HepG2 (cell line): ENCODE data around the gene ZNF683. TPM values are rescaled to one million over a fixed set of nuclear protein-coding genes. Genes with fewer than 3 reads are reported as not detected.

Experiments used
- FOSL1 ChIP-seq: sonication (generic); formaldehyde crosslinking; IDR thresholded peaks from 2 replicates; pipeline ENCODE4 v1.9.0; 2021; ENCODE audit warnings: missing genetic modification reagents, borderline replicate concordance
- GABPA ChIP-seq, 2 experiments: IDR thresholded peaks; 2 replicates each; pipeline ENCODE4 v1.6.1; 2011 to 2016; ENCODE audit warnings: low read depth in 2 of 2, low read length in 1 of 2, missing biosample characterization in 1 of 2, missing genetic modification characterization in 1 of 2
- GABPB1 ChIP-seq: IDR thresholded peaks from 2 replicates; pipeline ENCODE4 v1.6.1; 2016; ENCODE audit warnings: mild to moderate bottlenecking, missing genetic modification reagents, moderate library complexity, missing compliant biosample characterization
- HHEX ChIP-seq: IDR thresholded peaks from 2 replicates; pipeline ENCODE4 v1.6.1; 2016; ENCODE audit warnings: control low read depth
- HIC2 ChIP-seq: sonication (generic); formaldehyde crosslinking; IDR thresholded peaks from 2 replicates; pipeline ENCODE4 v1.9.0; 2022; ENCODE audit warnings: low read depth, missing genetic modification reagents
- MIXL1 ChIP-seq: IDR thresholded peaks from 2 replicates; pipeline ENCODE4 v1.6.1; 2016
- NR2F6 ChIP-seq, 2 experiments: IDR thresholded peaks; 2 replicates each; pipeline ENCODE4 v1.6.1; 2016; ENCODE audit warnings: antibody characterized with exemption in 1 of 2, mild to moderate bottlenecking in 1 of 2
- PLRG1 ChIP-seq: fragments of 450-650 bp; conservative IDR thresholded peaks from 2 replicates; pipeline ENCODE4 v1.6.1; 2016
- TFDP1 ChIP-seq: IDR thresholded peaks from 2 replicates; pipeline ENCODE4 v1.6.1; 2016; ENCODE audit warnings: missing compliant biosample characterization, missing genetic modification reagents, borderline replicate concordance
- ZNF124 ChIP-seq: sonication (generic); formaldehyde crosslinking; IDR thresholded peaks from 2 replicates; pipeline ENCODE4 v1.4.0; 2020; ENCODE audit warnings: missing genetic modification reagents
- ZNF180 ChIP-seq: sonication (generic); formaldehyde crosslinking; IDR thresholded peaks from 2 replicates; pipeline ENCODE4 v1.4.0; 2020; ENCODE audit warnings: low read depth, missing genetic modification reagents, borderline replicate concordance
- ZNF225 ChIP-seq: sonication (generic); formaldehyde crosslinking; IDR thresholded peaks from 2 replicates; pipeline ENCODE4 v1.4.0; 2020; ENCODE audit warnings: mild to moderate bottlenecking, missing genetic modification reagents
- ZNF329 ChIP-seq: sonication (generic); formaldehyde crosslinking; IDR thresholded peaks from 2 replicates; pipeline ENCODE4 v1.9.0; 2021; ENCODE audit warnings: low read depth, mild to moderate bottlenecking, missing genetic modification reagents
- ZNF331 ChIP-seq: sonication (generic); formaldehyde crosslinking; IDR thresholded peaks from 2 replicates; pipeline ENCODE4 v1.4.0; 2020; ENCODE audit warnings: missing genetic modification reagents
- ZNF616 ChIP-seq: sonication (generic); formaldehyde crosslinking; IDR thresholded peaks from 2 replicates; pipeline ENCODE4 v1.5.0; 2020; ENCODE audit warnings: low read depth, mild to moderate bottlenecking, missing genetic modification reagents
- ZNF652 ChIP-seq: IDR thresholded peaks from 2 replicates; pipeline ENCODE4 v1.6.1; 2016; ENCODE audit warnings: low read depth, borderline replicate concordance
- polyA plus RNA-seq, 8 experiments: library from polyadenylated mRNA; depleted of rRNA in 3 of 8; stranded (reverse) in 7 of 8; unstranded in 1 of 8; fragments of >200 nt; fragmentation: Illumina TruSeq in 4 of 8; extraction: Trizol in 4 of 8; gene quantifications; 2 replicates each; pipeline versions ENCODE4 v1.2.1 to v1.2.3, GENCODE V29; 2011 to 2016; ENCODE audit warnings: low read depth in 4 of 8, missing spikeins in 1 of 8, mixed read lengths in 1 of 8; ENCODE audit not compliant: insufficient read depth in 1 of 8
- total RNA-seq, 5 experiments: library from RNA; depleted of rRNA; stranded (reverse); fragments of >200 nt; fragmentation: Illumina TruSeq; extraction: Trizol; gene quantifications; 2 replicates each; pipeline ENCODE4 v1.2.3, GENCODE V29; 2016; ENCODE audit warnings: low read depth in 1 of 5
- TF ChIP-seq, protein P1 (sequence below): sonication (generic); formaldehyde crosslinking; IDR thresholded peaks from 2 replicates; pipeline ENCODE4 v1.5.0; 2020; ENCODE audit warnings: mild to moderate bottlenecking, missing genetic modification reagents
- TF ChIP-seq, protein P2 (sequence below): sonication (generic); formaldehyde crosslinking; IDR thresholded peaks from 2 replicates; pipeline ENCODE4 v1.4.0; 2020; ENCODE audit warnings: missing genetic modification reagents
- TF ChIP-seq, protein P3 (sequence below): IDR thresholded peaks from 2 replicates; pipeline ENCODE4 v1.6.1; 2012; ENCODE audit warnings: low read depth, low read length, improper control_type of control experiment

ZNF683 gene
- total and polyA plus RNA-seq, 2 of the 13 experiments (the other 11 are each of a cell fraction or from before 2014, with no cell fraction given): not detected

- TF ChIP-seq ZNF124 (CRISPR knock-in tag) (0 out of 2 replicates have a peak, but pooled peaks have one; percentile 23), ZNF329 (peak; percentile 63; the same call in 1 of the 2 replicates), ZNF331 (CRISPR knock-in tag) (peak; percentile 84), HHEX (CRISPR knock-in tag) (peak; percentile 82), FOSL1 (CRISPR knock-in tag) (peak; percentile 99), HIC2 (CRISPR knock-in tag) (peak; percentile 45; the same call in 1 of the 2 replicates), MIXL1 (CRISPR knock-in tag) (peak; percentile 92), ZNF616 (CRISPR knock-in tag) (no peak), ZNF652 (peak; percentile 49; the same call in 1 of the 2 replicates), GABPA (IDR thresholded peaks at IDR 0.05; ENCODE audit: low read depth, low read length) (no peak), GABPA (CRISPR knock-in tag; IDR thresholded peaks at IDR 0.05; ENCODE audit: low read depth) (peak; percentile 54; the same call in 1 of the 2 replicates), ZNF180 (CRISPR knock-in tag) (no peak), GABPB1 (peak; percentile 65), ZNF225 (CRISPR knock-in tag) (no peak), TFDP1 (CRISPR knock-in tag) (peak; percentile 82; the same call in 1 of the 2 replicates), NR2F6 (IDR thresholded peaks at IDR 0.05) (peak; percentile 90), NR2F6 (CRISPR knock-in tag; IDR thresholded peaks at IDR 0.05) (peak; percentile 96), PLRG1 (no peak)
- TF ChIP-seq, protein P1, sequence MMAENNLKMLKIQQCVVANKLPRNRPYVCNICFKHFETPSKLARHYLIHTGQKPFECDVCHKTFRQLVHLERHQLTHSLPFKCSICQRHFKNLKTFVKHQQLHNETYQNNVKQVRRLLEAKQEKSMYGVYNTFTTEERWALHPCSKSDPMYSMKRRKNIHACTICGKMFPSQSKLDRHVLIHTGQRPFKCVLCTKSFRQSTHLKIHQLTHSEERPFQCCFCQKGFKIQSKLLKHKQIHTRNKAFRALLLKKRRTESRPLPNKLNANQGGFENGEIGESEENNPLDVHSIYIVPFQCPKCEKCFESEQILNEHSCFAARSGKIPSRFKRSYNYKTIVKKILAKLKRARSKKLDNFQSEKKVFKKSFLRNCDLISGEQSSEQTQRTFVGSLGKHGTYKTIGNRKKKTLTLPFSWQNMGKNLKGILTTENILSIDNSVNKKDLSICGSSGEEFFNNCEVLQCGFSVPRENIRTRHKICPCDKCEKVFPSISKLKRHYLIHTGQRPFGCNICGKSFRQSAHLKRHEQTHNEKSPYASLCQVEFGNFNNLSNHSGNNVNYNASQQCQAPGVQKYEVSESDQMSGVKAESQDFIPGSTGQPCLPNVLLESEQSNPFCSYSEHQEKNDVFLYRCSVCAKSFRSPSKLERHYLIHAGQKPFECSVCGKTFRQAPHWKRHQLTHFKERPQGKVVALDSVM: peak; percentile 100
- TF ChIP-seq, protein P2, sequence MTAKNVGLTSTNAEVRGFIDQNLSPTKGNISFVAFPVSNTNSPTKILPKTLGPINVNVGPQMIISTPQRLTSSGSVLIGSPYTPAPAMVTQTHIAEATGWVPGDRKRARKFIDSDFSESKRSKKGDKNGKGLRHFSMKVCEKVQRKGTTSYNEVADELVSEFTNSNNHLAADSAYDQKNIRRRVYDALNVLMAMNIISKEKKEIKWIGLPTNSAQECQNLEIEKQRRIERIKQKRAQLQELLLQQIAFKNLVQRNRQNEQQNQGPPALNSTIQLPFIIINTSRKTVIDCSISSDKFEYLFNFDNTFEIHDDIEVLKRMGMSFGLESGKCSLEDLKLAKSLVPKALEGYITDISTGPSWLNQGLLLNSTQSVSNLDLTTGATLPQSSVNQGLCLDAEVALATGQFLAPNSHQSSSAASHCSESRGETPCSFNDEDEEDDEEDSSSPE (CRISPR knock-in tag): peak; percentile 79
- TF ChIP-seq, protein P3, sequence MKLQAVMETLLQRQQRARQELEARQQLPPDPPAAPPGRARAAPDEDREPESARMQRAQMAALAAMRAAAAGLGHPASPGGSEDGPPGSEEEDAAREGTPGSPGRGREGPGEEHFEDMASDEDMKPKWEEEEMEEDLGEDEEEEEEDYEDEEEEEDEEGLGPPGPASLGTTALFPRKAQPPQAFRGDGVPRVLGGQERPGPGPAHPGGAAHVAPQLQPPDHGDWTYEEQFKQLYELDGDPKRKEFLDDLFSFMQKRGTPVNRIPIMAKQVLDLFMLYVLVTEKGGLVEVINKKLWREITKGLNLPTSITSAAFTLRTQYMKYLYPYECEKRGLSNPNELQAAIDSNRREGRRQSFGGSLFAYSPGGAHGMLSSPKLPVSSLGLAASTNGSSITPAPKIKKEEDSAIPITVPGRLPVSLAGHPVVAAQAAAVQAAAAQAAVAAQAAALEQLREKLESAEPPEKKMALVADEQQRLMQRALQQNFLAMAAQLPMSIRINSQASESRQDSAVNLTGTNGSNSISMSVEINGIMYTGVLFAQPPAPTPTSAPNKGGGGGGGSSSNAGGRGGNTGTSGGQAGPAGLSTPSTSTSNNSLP: peak; percentile 83; the same call in 1 of the 2 replicates
Observed at GRCh38 chr1:26387447-26387846, 14.9 kb upstream of the ZNF683 start (continued).
